ENCODE data around the gene STXBP6. TPM values are rescaled to one million over a fixed set of nuclear protein-coding genes. Genes with fewer than 3 reads are reported as not detected.

STXBP6 gene
- total and polyA plus RNA-seq, 2 of the 13 experiments (the other 11 are each of a cell fraction or from before 2014, with no cell fraction given): 35.3 to 42.8 TPM

GRCh38 chr14:24817212-24818057 is 232.5 kb downstream of the STXBP6 start (continued):
- peak; percentile 71 for TF ChIP-seq THRA (CRISPR knock-in tag; IDR thresholded peaks at IDR 0.05; ENCODE audit: borderline replicate concordance)
- TF ChIP-seq ZNF17 (CRISPR knock-in tag; IDR thresholded peaks at IDR 0.05): no peak
- peak; percentile 72; the same call in 1 of the 2 replicates for TF ChIP-seq GFI1 (CRISPR knock-in tag; IDR thresholded peaks at IDR 0.05; ENCODE audit: borderline replicate concordance)
- TF ChIP-seq MLX (CRISPR knock-in tag; IDR thresholded peaks at IDR 0.05): peak; percentile 59; the same call in 1 of the 2 replicates
- TF ChIP-seq USF2 (IDR thresholded peaks at IDR 0.05; ENCODE audit: low read depth, low read length): no peak
- TF ChIP-seq USF2 (CRISPR knock-in tag; IDR thresholded peaks at IDR 0.05; ENCODE audit: borderline replicate concordance): no peak
- 0 out of 2 replicates have a peak, but pooled peaks have one; percentile 23 for TF ChIP-seq RBFOX2 (IDR thresholded peaks at IDR 0.05; ENCODE audit: low read depth, low read length)
- TF ChIP-seq SRSF1 (optimal IDR thresholded peaks at IDR 0.05; ENCODE audit: low read depth, low read length): no peak
- no peak for TF ChIP-seq DZIP1 (CRISPR knock-in tag; IDR thresholded peaks at IDR 0.05)
- TF ChIP-seq ZNF747 (CRISPR knock-in tag; IDR thresholded peaks at IDR 0.05; ENCODE audit: borderline replicate concordance): peak; percentile 9; the same call in 1 of the 2 replicates
- TF ChIP-seq ZNF589 (CRISPR knock-in tag; conservative IDR thresholded peaks at IDR 0.05): peak; percentile 16; the same call in 1 of the 2 replicates
- TF ChIP-seq UBTF (CRISPR knock-in tag; IDR thresholded peaks at IDR 0.05): no peak; the same call in 1 of the 2 replicates
- TF ChIP-seq NBN (conservative IDR thresholded peaks at IDR 0.05): no peak
- TF ChIP-seq CEBPG (CRISPR knock-in tag; IDR thresholded peaks at IDR 0.05): peak; percentile 75
- no peak; the same call in 1 of the 2 replicates for TF ChIP-seq ZBTB10 (CRISPR knock-in tag; IDR thresholded peaks at IDR 0.05; ENCODE audit: borderline replicate concordance)
- peak; percentile 74; the same call in 1 of the 2 replicates for TF ChIP-seq ATF1 (CRISPR knock-in tag; IDR thresholded peaks at IDR 0.05)

All from HepG2 (cell line).